Mesendoderm (in vitro differentiated cells): ENCODE data around the gene NSUN2. TPM values are rescaled to one million over a fixed set of nuclear protein-coding genes. Genes with fewer than 3 reads are reported as not detected.

Experiments
- DNase-seq: peaks from one replicate; pipeline ENCODE4 v3.0.0; 2013
- H2AK5ac ChIP-seq: 2 replicates; pipeline ENCODE4 v1.6.1; 2013; ENCODE audit warnings: low read length, inconsistent platforms
- H2BK120ac ChIP-seq: 2 replicates; pipeline ENCODE4 v1.6.1; 2013; ENCODE audit warnings: low read depth, mild to moderate bottlenecking, low read length, moderate library complexity, mixed read lengths
- H2BK15ac ChIP-seq: replicated peaks from 2 replicates; pipeline ENCODE4 v1.6.1; 2013; ENCODE audit warnings: low read depth, mild to moderate bottlenecking, moderate library complexity
- H2BK5ac ChIP-seq: 2 replicates; pipeline ENCODE4 v1.6.1; 2013; ENCODE audit warnings: low read length, inconsistent platforms
- H3K18ac ChIP-seq: 2 replicates; pipeline ENCODE4 v1.6.1; 2013; ENCODE audit warnings: mild to moderate bottlenecking, low read length, mixed read lengths
- H3K23ac ChIP-seq: one replicate; pipeline ENCODE4 v1.6.1; 2013; ENCODE audit warnings: low read length
- H3K27ac ChIP-seq: 2 replicates; pipeline ENCODE4 v1.5.1; 2013; ENCODE audit warnings: low read depth, mild to moderate bottlenecking, inconsistent platforms, low read length, moderate library complexity
- H3K27me3 ChIP-seq: 2 replicates; pipeline ENCODE4 v1.6.1; 2013; ENCODE audit warnings: low read length, control low read depth, mild to moderate bottlenecking, inconsistent platforms; ENCODE audit not compliant: insufficient read depth, poor library complexity
- H3K36me3 ChIP-seq: 2 replicates; pipeline ENCODE4 v1.6.1; 2013; ENCODE audit warnings: low read length, inconsistent platforms; ENCODE audit not compliant: control insufficient read depth, insufficient read depth
- H3K4ac ChIP-seq: one replicate; pipeline ENCODE4 v1.6.1; 2013; ENCODE audit warnings: low read depth, mild to moderate bottlenecking, low read length, moderate library complexity
- H3K4me1 ChIP-seq: 2 replicates; pipeline ENCODE4 v1.6.1; 2013; ENCODE audit warnings: low read depth, low read length, inconsistent platforms; ENCODE audit not compliant: control insufficient read depth
- H3K4me2 ChIP-seq: 2 replicates; pipeline ENCODE4 v1.6.1; 2013; ENCODE audit warnings: low read length
- H3K4me3 ChIP-seq: 2 replicates; pipeline ENCODE4 v1.5.1; 2013; ENCODE audit warnings: mild to moderate bottlenecking, low read length
- H3K56ac ChIP-seq: one replicate; pipeline ENCODE4 v1.6.1; 2013; ENCODE audit warnings: low read length
- H3K79me1 ChIP-seq: 2 replicates; pipeline ENCODE4 v1.6.1; 2013; ENCODE audit warnings: low read length, inconsistent platforms
- H3K79me2 ChIP-seq: 2 replicates; pipeline ENCODE4 v1.6.1; 2013; ENCODE audit warnings: mild to moderate bottlenecking, low read length; ENCODE audit not compliant: control insufficient read depth, insufficient read depth
- H3K9ac ChIP-seq: 2 replicates; pipeline ENCODE4 v1.6.1; 2013; ENCODE audit warnings: low read length, inconsistent platforms
- H4K5ac ChIP-seq: one replicate; pipeline ENCODE4 v1.6.1; 2013; ENCODE audit warnings: low read length
- H4K8ac ChIP-seq: one replicate; pipeline ENCODE4 v1.6.1; 2013; ENCODE audit warnings: low read depth, mild to moderate bottlenecking, control low read depth, low read length, moderate library complexity
- WGBS: extraction: QIAGEN DNeasy Blood & Tissue Kit; methylation state at CpG from one replicate; pipeline ENCODE4 v1.1.7; 2013; ENCODE audit warnings: low lambda C conversion rate, missing lambda C conversion rate; ENCODE audit not compliant: insufficient coverage; ENCODE audit errors: extremely low coverage; 5-methylcytosine and 5-hydroxymethylcytosine counted together
- polyA plus RNA-seq, 2 experiments: library from polyadenylated mRNA; stranded (reverse); fragments of 200-250 nt; gene quantifications; one replicate each; pipeline ENCODE4 v1.2.3, GENCODE V29; 2013

NSUN2 gene
- polyA plus RNA-seq (2013, experiment 1 of 2): 90.6 TPM
- polyA plus RNA-seq (2013, experiment 2 of 2): 87.8 TPM

DNA sequence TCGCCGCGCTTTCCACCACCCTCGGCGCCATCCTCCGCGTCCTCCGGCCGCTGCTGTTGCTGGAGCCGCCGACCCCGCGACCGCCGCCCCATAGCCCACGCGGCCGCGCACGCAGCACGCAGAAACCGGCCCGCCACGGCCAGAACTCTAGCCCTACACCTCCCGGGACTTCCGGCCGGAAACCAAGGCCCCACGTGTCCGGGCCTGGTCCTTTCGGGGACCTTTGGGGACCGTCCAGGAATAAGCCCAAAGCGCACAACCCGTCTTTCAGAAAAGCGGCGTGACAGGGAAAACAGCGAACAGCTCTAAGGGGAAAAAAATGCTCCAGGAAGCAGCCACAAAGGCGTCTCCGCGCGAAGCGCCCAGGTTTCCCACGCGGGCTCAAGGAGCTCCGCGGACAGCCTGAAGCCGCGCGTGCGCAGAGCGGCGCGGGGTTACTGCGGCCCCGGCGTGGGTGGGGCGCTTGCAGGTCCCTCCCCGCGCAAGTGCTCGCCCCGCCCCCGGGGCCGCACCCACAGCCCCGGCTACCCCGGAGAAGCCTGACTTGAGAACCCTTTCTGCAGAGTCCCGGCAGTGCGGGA lies at the start of gene NSUN2, which contains the start of gene SRD5A1:
Gene NSUN2 (minus strand): TSS at position 157 of the 581 bp plus-strand sequence. CDS start 65 bp downstream, at position 92.
Gene SRD5A1 (plus strand): TSS at position 553 of the 581 bp plus-strand sequence. CDS start 137 bp downstream, outside the sequence.
- peaks cover 56% of the 10 kb centered on the region for H3K79me2 ChIP-seq
- no peak within 1 kb of the TSS for H2BK15ac ChIP-seq
- peak within 1 kb of the TSS; percentile 98 for H3K9ac ChIP-seq
- peaks cover 4% of the 10 kb centered on the region for H3K4me1 ChIP-seq
- peak within 1 kb of the TSS; percentile 100 for H3K4me3 ChIP-seq
- peak within 1 kb of the TSS; percentile 91 for H4K8ac ChIP-seq
- no peak within 1 kb of the TSS for H2BK120ac ChIP-seq
- no peak within 1 kb of the TSS for H4K5ac ChIP-seq
- peak; percentile 92 for DNase-seq
- no peaks in the 10 kb centered on the region for H3K27me3 ChIP-seq
- H3K4me2 ChIP-seq: peak within 1 kb of the TSS; percentile 98
- peak within 1 kb of the TSS; percentile 91 for H3K18ac ChIP-seq
- no CpG with 5 or more reads among the region's 66 CpGs for WGBS
- H3K56ac ChIP-seq: peak within 1 kb of the TSS; percentile 96
- H2BK5ac ChIP-seq: no peak within 1 kb of the TSS
- peaks cover 31% of the 10 kb centered on the region for H3K79me1 ChIP-seq
- peak within 1 kb of the TSS; percentile 89 for H3K23ac ChIP-seq
- peak within 1 kb of the TSS; percentile 74 for H2AK5ac ChIP-seq
- H3K27ac ChIP-seq: peak within 1 kb of the TSS; percentile 81
- peak within 1 kb of the TSS; percentile 74 for H3K4ac ChIP-seq
- peaks cover 6% of the 10 kb centered on the region for H3K36me3 ChIP-seq

- Histone ChIP-seq H3K4me3 (no peak overlapping the region), H3K4ac (no peak overlapping the region), H2AK5ac (no peak overlapping the region), H2BK5ac (no peak overlapping the region), H3K9ac (no peak overlapping the region), H3K18ac (no peak overlapping the region), H2BK120ac (no peak overlapping the region), H3K79me2 (no peaks in the 10 kb centered on the region), H3K56ac (no peak overlapping the region), H3K23ac (no peak overlapping the region), H3K36me3 (no peaks in the 10 kb centered on the region), H4K5ac (no peak overlapping the region), H3K79me1 (no peaks in the 10 kb centered on the region), H3K4me1 (no peaks in the 10 kb centered on the region), H3K27ac (no peak overlapping the region), H3K27me3 (no peaks in the 10 kb centered on the region), H3K4me2 (no peak overlapping the region), H2BK15ac (no peak overlapping the region), H4K8ac (no peak overlapping the region)
- DNase-seq: no peak
- WGBS: no CpG with 5 or more reads among the region's 11 CpGs
Measured at GRCh38 chr5:6682239-6682638, 49.4 kb upstream of the NSUN2 start.

DNA sequence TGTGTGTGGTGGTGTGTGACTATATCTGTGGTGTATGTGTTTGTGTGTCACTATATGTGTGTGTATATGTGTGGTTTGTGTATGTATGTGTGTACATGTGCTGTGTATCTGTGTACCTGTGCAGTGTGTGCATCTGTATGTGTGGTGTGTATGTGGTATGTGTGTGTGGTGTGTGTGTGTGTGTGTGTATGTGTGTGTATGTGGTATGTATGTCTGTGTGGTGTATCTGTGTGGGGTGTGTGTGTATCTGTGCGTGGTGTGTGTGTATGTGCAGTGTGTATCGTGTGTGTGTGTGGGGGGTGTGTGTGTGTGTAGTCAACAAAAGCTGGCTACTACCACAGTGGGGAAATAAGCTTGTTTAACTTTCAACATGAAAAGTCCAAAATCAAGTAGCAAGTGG lies 48.8 kb upstream of the NSUN2 start:
- DNase-seq: no peak
- no peak overlapping the region for H3K4ac ChIP-seq
- H2BK5ac ChIP-seq: no peak overlapping the region
- H3K36me3 ChIP-seq: no peaks in the 10 kb centered on the region
- H3K56ac ChIP-seq: no peak overlapping the region
- H2BK15ac ChIP-seq: no peak overlapping the region
- H3K23ac ChIP-seq: no peak overlapping the region
- H3K4me1 ChIP-seq: no peaks in the 10 kb centered on the region
- no peak overlapping the region for H2AK5ac ChIP-seq
- H3K4me2 ChIP-seq: no peak overlapping the region
- no peak overlapping the region for H2BK120ac ChIP-seq
- H3K18ac ChIP-seq: no peak overlapping the region
- no peak overlapping the region for H4K8ac ChIP-seq
- no peaks in the 10 kb centered on the region for H3K79me2 ChIP-seq
- no peaks in the 10 kb centered on the region for H3K79me1 ChIP-seq
- H3K9ac ChIP-seq: no peak overlapping the region
- no peak overlapping the region for H3K4me3 ChIP-seq
- H3K27me3 ChIP-seq: no peaks in the 10 kb centered on the region
- H3K27ac ChIP-seq: no peak overlapping the region
- 100% methylated on average over 2 of the region's 2 CpGs for WGBS
- no peak overlapping the region for H4K5ac ChIP-seq

DNA sequence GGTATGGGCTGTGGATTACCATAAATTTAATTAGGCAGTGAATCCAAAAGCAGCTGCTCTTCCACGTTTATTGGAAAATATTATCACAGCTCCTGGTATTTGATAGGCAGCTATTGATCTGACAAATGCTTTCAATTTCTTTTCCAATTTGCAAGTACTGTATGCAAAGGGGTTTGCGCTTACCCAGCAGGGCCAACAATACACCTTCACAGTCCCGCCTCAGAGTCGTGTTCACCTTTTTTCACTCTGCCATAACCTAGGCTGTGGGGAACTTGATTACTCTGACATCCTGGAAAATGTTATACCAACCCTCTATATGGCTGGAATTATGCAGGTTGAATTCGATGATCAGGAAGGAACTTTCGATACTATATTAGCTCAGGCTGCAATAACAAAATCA lies 48.1 kb upstream of the NSUN2 start:
- Histone ChIP-seq H3K27me3 (no peaks in the 10 kb centered on the region), H3K79me1 (no peaks in the 10 kb centered on the region), H3K27ac (no peak overlapping the region), H3K9ac (no peak overlapping the region), H4K5ac (no peak overlapping the region), H2BK120ac (no peak overlapping the region), H4K8ac (no peak overlapping the region), H3K4me3 (no peak overlapping the region), H2BK5ac (no peak overlapping the region), H3K4me1 (no peaks in the 10 kb centered on the region), H3K18ac (no peak overlapping the region), H3K36me3 (no peaks in the 10 kb centered on the region), H3K56ac (no peak overlapping the region), H3K4me2 (no peak overlapping the region), H2AK5ac (no peak overlapping the region), H3K79me2 (no peaks in the 10 kb centered on the region), H2BK15ac (no peak overlapping the region), H3K23ac (no peak overlapping the region), H3K4ac (no peak overlapping the region)
- no peak for DNase-seq
- WGBS: no CpG with 5 or more reads among the region's 6 CpGs

- Histone ChIP-seq H2BK15ac (no peak overlapping the region), H3K36me3 (no peaks in the 10 kb centered on the region), H3K79me2 (no peaks in the 10 kb centered on the region), H3K4ac (no peak overlapping the region), H3K4me3 (no peak overlapping the region), H3K18ac (no peak overlapping the region), H4K8ac (no peak overlapping the region), H2AK5ac (no peak overlapping the region), H3K4me1 (no peaks in the 10 kb centered on the region), H3K79me1 (no peaks in the 10 kb centered on the region), H4K5ac (no peak overlapping the region), H3K27me3 (no peaks in the 10 kb centered on the region), H3K27ac (no peak overlapping the region), H3K4me2 (no peak overlapping the region), H2BK5ac (no peak overlapping the region), H2BK120ac (no peak overlapping the region), H3K56ac (no peak overlapping the region), H3K23ac (no peak overlapping the region), H3K9ac (no peak overlapping the region)
- no peak for DNase-seq
- no CpG with 5 or more reads among the region's 1 CpG for WGBS
Measured at GRCh38 chr5:6678385-6678784, 45.5 kb upstream of the NSUN2 start.

GRCh38 chr5:6676702-6677101 lies 43.9 kb upstream of the NSUN2 start:
- Histone ChIP-seq H2BK5ac (no peak overlapping the region), H3K4ac (no peak overlapping the region), H3K56ac (no peak overlapping the region), H3K27ac (no peak overlapping the region), H3K4me1 (no peaks in the 10 kb centered on the region), H3K4me3 (no peak overlapping the region), H3K36me3 (no peaks in the 10 kb centered on the region), H2AK5ac (no peak overlapping the region), H2BK15ac (no peak overlapping the region), H3K18ac (no peak overlapping the region), H3K79me1 (no peaks in the 10 kb centered on the region), H3K27me3 (no peaks in the 10 kb centered on the region), H3K9ac (no peak overlapping the region), H3K79me2 (no peaks in the 10 kb centered on the region), H3K23ac (no peak overlapping the region), H4K8ac (no peak overlapping the region), H4K5ac (no peak overlapping the region), H2BK120ac (no peak overlapping the region), H3K4me2 (no peak overlapping the region)
- no peak for DNase-seq
- WGBS: no CpG with 5 or more reads among the region's 2 CpGs
